CD4-positive, alpha-beta memory T cell (primary cell): ENCODE measurements around the gene CIRBP. TPM values are rescaled to one million over a fixed set of nuclear protein-coding genes. Genes with fewer than 3 reads are reported as not detected.

ENCODE experiments used
- CTCF ChIA-PET: fragments of 350-600 bp; sonication (Branson Sonifier 250); formaldehyde crosslinking; loops from one replicate; lab custom pipeline; 2021; ENCODE audit warnings: inconsistent platforms; ENCODE audit not compliant: partially characterized antibody; lab: Charles Lee
- POLR2A ChIA-PET: fragments of 350-600 bp; sonication (Branson Sonifier 250); formaldehyde crosslinking; loops from one replicate; lab custom pipeline; 2021; ENCODE audit not compliant: partially characterized antibody; lab: Charles Lee
- DNase-seq, 5 donors: peaks; one replicate each; pipeline versions ENCODE4 v3.0.0 to v3.0.0-alpha.2; 2020 to 2022; ENCODE audit warnings: mixed read lengths in 1 of 5
- H3K27ac ChIP-seq: one replicate; pipeline ENCODE4 v1.7.0; 2013; ENCODE audit warnings: low read depth, low read length
- H3K27me3 ChIP-seq: 2 replicates; pipeline ENCODE4 v1.7.0; 2013; ENCODE audit warnings: mild to moderate bottlenecking, low read length, moderate library complexity; ENCODE audit not compliant: insufficient read depth
- H3K36me3 ChIP-seq: 2 replicates; pipeline ENCODE4 v1.7.0; 2013; ENCODE audit warnings: mild to moderate bottlenecking, low read length, moderate library complexity; ENCODE audit not compliant: insufficient read depth
- H3K4me1 ChIP-seq: 2 replicates; pipeline ENCODE4 v1.7.0; 2013; ENCODE audit warnings: mild to moderate bottlenecking, low read length, moderate library complexity; ENCODE audit not compliant: insufficient read depth
- H3K4me3 ChIP-seq, 2 donors: one replicate each; pipeline ENCODE4 v1.7.0; 2013; ENCODE audit warnings: low read length in 2 of 2, mild to moderate bottlenecking in 1 of 2
- H3K9me3 ChIP-seq, 2 donors: one replicate each; pipeline ENCODE4 v1.7.0; 2013; ENCODE audit warnings: low read length in 2 of 2, control low read depth in 1 of 2; ENCODE audit not compliant: control insufficient read depth in 1 of 2
- H3K27ac Mint-ChIP-seq, 7 donors: one replicate each; pipeline ENCODE4 v1.8.0; 2020 to 2021; ENCODE audit warnings: mixed read lengths in 7 of 7, mild to moderate bottlenecking in 6 of 7, inconsistent platforms in 3 of 7, moderate library complexity in 3 of 7
- H3K27me3 Mint-ChIP-seq, 2 donors: one replicate each; pipeline ENCODE4 v1.8.0; 2020 to 2021; ENCODE audit warnings: mixed read lengths in 2 of 2
- H3K36me3 Mint-ChIP-seq, 2 donors: one replicate each; pipeline ENCODE4 v1.8.0; 2020 to 2021; ENCODE audit warnings: mixed read lengths in 2 of 2, inconsistent platforms in 1 of 2, mild to moderate bottlenecking in 1 of 2
- H3K4me1 Mint-ChIP-seq, 4 donors: one replicate each; pipeline ENCODE4 v1.8.0; 2020 to 2021; ENCODE audit warnings: mixed read lengths in 4 of 4, mild to moderate bottlenecking in 1 of 4
- H3K4me3 Mint-ChIP-seq, 8 donors: one replicate each; pipeline ENCODE4 v1.8.0; 2020 to 2021; ENCODE audit warnings: mixed read lengths in 8 of 8, mild to moderate bottlenecking in 7 of 8, moderate library complexity in 6 of 8, inconsistent platforms in 3 of 8
- H3K9me3 Mint-ChIP-seq, 8 donors: one replicate each; pipeline ENCODE4 v1.8.0; 2020 to 2021; ENCODE audit warnings: mixed read lengths in 8 of 8, mild to moderate bottlenecking in 5 of 8, inconsistent platforms in 3 of 8, moderate library complexity in 1 of 8
- intact Hi-C: fragments of 100-400 bp; cut with micrococcal nuclease; formaldehyde crosslinking; loops from one replicate; pipeline ENCODE4 v1.15.1; 2023
- polyA plus RNA-seq, 2 donors: library from polyadenylated mRNA; unstranded; fragments of 300-500 nt; fragmentation: Illumina TruSeq; gene quantifications; one replicate each; pipeline ENCODE4 v1.2.3, GENCODE V29; 2021
- total RNA-seq, 2 experiments: library from RNA; stranded (reverse); gene quantifications; one replicate each; pipeline ENCODE4 v1.2.3, GENCODE V29; 2021

CIRBP gene
- total and polyA plus RNA-seq, 4 experiments from 2014 or later = 160 to 638 (median 416) TPM

GRCh38 chr19:1278713-1279660 lies 9.9 kb downstream of the CIRBP start:
- Histone ChIP-seq H3K36me3 (peaks cover 18% of the 10 kb centered on the region), H3K4me3 (no peak overlapping the region), H3K27ac (no peak overlapping the region), H3K27me3 (no peaks in the 10 kb centered on the region), H3K9me3 (no peaks in the 10 kb centered on the region), H3K4me1 (peaks cover 26% of the 10 kb centered on the region)
- DNase-seq = peak in 1 of 5 donors; percentile 48
- Mint-ChIP-seq H3K4me3 (peak overlapping the region in 1 of 8 donors; percentile 46), H3K36me3 (peaks cover 9 to 28% of the 10 kb centered on the region in 2 donors), H3K9me3 (peaks cover 0 to 5% (median 0%) of the 10 kb centered on the region in 8 donors), H3K27me3 (no peaks in the 10 kb centered on the region), H3K4me1 (peaks cover 9 to 33% (median 14%) of the 10 kb centered on the region in 4 donors), H3K27ac (peak overlapping the region in 2 of 7 donors; percentile 87 to 89)
- POLR2A ChIA-PET = interaction anchor here (1.0 to 4.8 kb wide), 5 partner anchors 10 to 192 kb away, joined by 3 to 41 read pairs (median 5); partner anchors contain the start of gene CIRBP
- intact Hi-C loops = loop anchor here (1.0 to 5.0 kb wide), 4 partner anchors 78 to 488 kb away; partner anchors contain the start of gene UQCR11
- CTCF ChIA-PET = interaction anchor here (0.7 to 3.0 kb wide), 7 partner anchors 10 to 236 kb away, joined by 3 to 16 read pairs (median 3); no protein-coding TSS in a partner anchor

GRCh38 chr19:1279782-1280341 lies 10.7 kb downstream of the CIRBP start:
- Mint-ChIP-seq H3K27me3 (peaks cover 6 to 7% of the 10 kb centered on the region in 2 donors), H3K27ac (peak overlapping the region; percentile 22 to 89 (median 72)), H3K4me3 (peak overlapping the region in 3 of 8 donors; percentile 51 to 86 (median 51)), H3K9me3 (peaks cover 0 to 5% (median 0%) of the 10 kb centered on the region in 8 donors), H3K36me3 (peaks cover 8 to 26% of the 10 kb centered on the region in 2 donors), H3K4me1 (peaks cover 11 to 26% (median 17%) of the 10 kb centered on the region in 4 donors)
- POLR2A ChIA-PET = interaction anchor here (1.0 to 4.8 kb wide), 5 partner anchors 11 to 191 kb away, joined by 3 to 41 read pairs (median 5); partner anchors contain the start of gene CIRBP
- peaks cover 17% of the 10 kb centered on the region for H3K4me1 ChIP-seq
- H3K9me3 ChIP-seq = no peaks in the 10 kb centered on the region
- H3K36me3 ChIP-seq = peaks cover 9% of the 10 kb centered on the region
- H3K27me3 ChIP-seq = peaks cover 4% of the 10 kb centered on the region
- no peak overlapping the region for H3K4me3 ChIP-seq
- CTCF ChIA-PET = interaction anchor here (0.7 to 3.0 kb wide), 8 partner anchors 11 to 235 kb away, joined by 3 to 16 read pairs (median 4); no protein-coding TSS in a partner anchor
- DNase-seq = peak; percentile 71 to 80 (median 73)
- intact Hi-C loops = loop anchor here (1.0 to 5.0 kb wide), 4 partner anchors 77 to 487 kb away; partner anchors contain the start of gene UQCR11
- H3K27ac ChIP-seq = no peak overlapping the region

GRCh38 chr19:1280636-1281568 lies 11.8 kb downstream of the CIRBP start:
- peaks cover 8 to 25% of the 10 kb centered on the region in 2 donors for H3K36me3 Mint-ChIP-seq
- POLR2A ChIA-PET = interaction anchor here (4.8 kb wide), 1 partner anchor 12 kb away, joined by 41 read pairs; the partner anchor contains the start of gene CIRBP

GRCh38 chr19:1281569-1282287 lies 12.6 kb downstream of the CIRBP start:
- Histone ChIP-seq H3K27me3 (peaks cover 7% of the 10 kb centered on the region), H3K4me1 (peaks cover 9% of the 10 kb centered on the region), H3K4me3 (no peak overlapping the region), H3K27ac (no peak overlapping the region), H3K36me3 (peaks cover 9% of the 10 kb centered on the region), H3K9me3 (no peaks in the 10 kb centered on the region)
- peaks cover 8 to 26% (median 17%) of the 10 kb centered on the region in 4 donors for H3K4me1 Mint-ChIP-seq
- peaks cover 7 to 22% of the 10 kb centered on the region in 2 donors for H3K36me3 Mint-ChIP-seq
- ChIA-PET POLR2A (interaction anchor here (4.8 kb wide), 1 partner anchor 13 kb away, joined by 41 read pairs; the partner anchor contains the start of gene CIRBP), CTCF (no interaction called here)
- peaks cover 8 to 10% of the 10 kb centered on the region in 2 donors for H3K27me3 Mint-ChIP-seq
- DNase-seq = no peak
- peak overlapping the region in 1 of 7 donors; percentile 82 for H3K27ac Mint-ChIP-seq
- H3K4me3 Mint-ChIP-seq = no peak overlapping the region
- intact Hi-C loops = no loop called here
- H3K9me3 Mint-ChIP-seq = peaks cover 0 to 2% (median 0%) of the 10 kb centered on the region in 8 donors

More at GRCh38 chr19:1280636-1281568, 11.8 kb downstream of the CIRBP start:
- no peak overlapping the region for H3K27ac ChIP-seq
- H3K9me3 ChIP-seq = no peaks in the 10 kb centered on the region
- Mint-ChIP-seq H3K9me3 (peaks cover 0 to 5% (median 0%) of the 10 kb centered on the region in 8 donors), H3K27ac (peak overlapping the region in 1 of 7 donors; percentile 89), H3K27me3 (peaks cover 8 to 10% of the 10 kb centered on the region in 2 donors), H3K4me3 (no peak overlapping the region), H3K4me1 (peaks cover 11 to 26% (median 18%) of the 10 kb centered on the region in 4 donors)
- H3K4me1 ChIP-seq = peaks cover 14% of the 10 kb centered on the region
- peak in 1 of 5 donors; percentile 42 for DNase-seq
- H3K36me3 ChIP-seq = peaks cover 9% of the 10 kb centered on the region
- no peak overlapping the region for H3K4me3 ChIP-seq
- intact Hi-C loops = no loop called here
- peaks cover 4% of the 10 kb centered on the region for H3K27me3 ChIP-seq
- CTCF ChIA-PET = interaction anchor here (1.5 kb wide), 1 partner anchor 19 kb away, joined by 4 read pairs; no protein-coding TSS in a partner anchor

- H3K27ac ChIP-seq = no peak overlapping the region
- H3K4me1 Mint-ChIP-seq = peaks cover 6 to 22% (median 14%) of the 10 kb centered on the region in 4 donors
- ChIA-PET CTCF (no interaction called here), POLR2A (no interaction called here)
- peaks cover 3% of the 10 kb centered on the region for H3K4me1 ChIP-seq
- H3K9me3 ChIP-seq = no peaks in the 10 kb centered on the region
- H3K27me3 ChIP-seq = peaks cover 12% of the 10 kb centered on the region
- DNase-seq = no peak
- H3K27me3 Mint-ChIP-seq = peaks cover 8 to 10% of the 10 kb centered on the region in 2 donors
- peaks cover 9% of the 10 kb centered on the region for H3K36me3 ChIP-seq
- H3K4me3 Mint-ChIP-seq = no peak overlapping the region
- no peak overlapping the region for H3K27ac Mint-ChIP-seq
- no peaks in the 10 kb centered on the region for H3K9me3 Mint-ChIP-seq
- intact Hi-C loops = no loop called here
- no peak overlapping the region for H3K4me3 ChIP-seq
- H3K36me3 Mint-ChIP-seq = peaks cover 4 to 19% of the 10 kb centered on the region in 2 donors
These were observed 13.6 kb downstream of the CIRBP start for GRCh38 chr19:1282588-1283206.
